Keratinocyte (primary cell): ENCODE data around the gene ATP6V1C2. TPM values are rescaled to one million over a fixed set of nuclear protein-coding genes. Genes with fewer than 3 reads are reported as not detected.

Experiments used
- DNase-seq: peaks from one replicate; pipeline ENCODE4 v3.0.0-alpha.2; 2011; ENCODE audit warnings: low read depth, missing footprints, low spot score
- FAIRE-seq: peaks from 2 replicates; lab custom pipeline; 2011; peaks lifted over from hg19 to GRCh38; lab: Jason Lieb, UNC
- H2AFZ ChIP-seq: 2 replicates; pipeline ENCODE4 v1.6.0; 2012; ENCODE audit warnings: low read length, control low read depth, inconsistent platforms; ENCODE audit not compliant: control insufficient read depth
- H3K27ac ChIP-seq: 2 replicates; pipeline ENCODE4 v1.5.1; 2011; ENCODE audit warnings: low read length; ENCODE audit not compliant: control insufficient read depth, insufficient read depth
- H3K27me3 ChIP-seq: 3 replicates; pipeline ENCODE4 v1.6.0; 2011; ENCODE audit warnings: low read length; ENCODE audit not compliant: control insufficient read depth, insufficient read depth; ENCODE audit errors: extremely low read depth
- H3K36me3 ChIP-seq, 2 experiments: 2 replicates in 1 of 2; 3 replicates in 1 of 2; pipeline ENCODE4 v1.5.1; 2011; ENCODE audit warnings: low read length in 2 of 2, mild to moderate bottlenecking in 1 of 2; ENCODE audit not compliant: control insufficient read depth in 2 of 2, insufficient read depth in 2 of 2; ENCODE audit errors: extremely low read depth in 1 of 2
- H3K4me1 ChIP-seq: 3 replicates; pipeline ENCODE4 v1.5.1; 2011; ENCODE audit warnings: low read length; ENCODE audit not compliant: control insufficient read depth, insufficient read depth; ENCODE audit errors: extremely low read depth
- H3K4me2 ChIP-seq: 3 replicates; pipeline ENCODE4 v1.6.0; 2011; ENCODE audit warnings: low read depth, low read length; ENCODE audit not compliant: control insufficient read depth, insufficient read depth; ENCODE audit errors: extremely low read depth
- H3K4me3 ChIP-seq, 3 experiments: fragments of 200-600 bp in 1 of 3; sonication (generic) in 1 of 3; 2 replicates in 2 of 3; 3 replicates in 1 of 3; pipeline ENCODE4 v1.5.1; 2011 to 2016; ENCODE audit warnings: low read length in 3 of 3, mild to moderate bottlenecking in 3 of 3, control low read depth in 2 of 3, inconsistent platforms in 1 of 3, low read depth in 1 of 3, mixed read lengths in 1 of 3, mixed run types in 1 of 3, moderate library complexity in 1 of 3; ENCODE audit not compliant: control insufficient read depth in 2 of 3, insufficient read depth in 2 of 3; ENCODE audit errors: extremely low read depth in 1 of 3
- H3K79me2 ChIP-seq: 2 replicates; pipeline ENCODE4 v1.6.0; 2012; ENCODE audit warnings: low read length; ENCODE audit not compliant: control insufficient read depth, insufficient read depth
- H3K9ac ChIP-seq: 3 replicates; pipeline ENCODE4 v1.6.0; 2011; ENCODE audit warnings: low read length; ENCODE audit not compliant: control insufficient read depth, insufficient read depth; ENCODE audit errors: extremely low read depth
- H3K9me1 ChIP-seq: 3 replicates; pipeline ENCODE4 v1.6.0; 2011; ENCODE audit warnings: low read length; ENCODE audit not compliant: control insufficient read depth, insufficient read depth; ENCODE audit errors: extremely low read depth
- H3K9me3 ChIP-seq: 2 replicates; pipeline ENCODE4 v1.5.1; 2012; ENCODE audit warnings: low read depth, low read length; ENCODE audit not compliant: control insufficient read depth
- H4K20me1 ChIP-seq: 3 replicates; pipeline ENCODE4 v1.6.0; 2011; ENCODE audit warnings: low read length; ENCODE audit not compliant: control insufficient read depth, insufficient read depth; ENCODE audit errors: extremely low read depth
- CTCF ChIP-seq, 3 experiments: IDR thresholded peaks in 1 of 3; conservative IDR thresholded peaks in 1 of 3; optimal IDR thresholded peaks in 1 of 3; 2 replicates in 2 of 3; 3 replicates in 1 of 3; pipeline versions ENCODE3 to v1.5.1; 2011; ENCODE audit warnings: low read length in 3 of 3, mild to moderate bottlenecking in 3 of 3, moderate library complexity in 2 of 3, control low read depth in 1 of 3, inconsistent platforms in 1 of 3; ENCODE audit not compliant: insufficient read depth in 2 of 3; ENCODE audit errors: extremely low read depth in 1 of 3
- EZH2 ChIP-seq: IDR thresholded peaks from one replicate; pipeline ENCODE4 v1.6.1; 2012; ENCODE audit warnings: inconsistent platforms, mild to moderate bottlenecking, low read length, moderate library complexity
- dilution Hi-C: fragments of 300-500 bp; cut with MboI; formaldehyde crosslinking; loops from one replicate; pipeline ENCODE4 v1.7.0; 2020; ENCODE audit warnings: low sequenced_read_pairs; ENCODE audit not compliant: extremely low pct_ligation_motif_present
- polyA plus RNA-seq, 5 experiments: library from polyadenylated mRNA; depleted of rRNA in 3 of 5; stranded (reverse) in 3 of 5; stranded (forward) in 1 of 5; unstranded in 1 of 5; fragments of >200 nt; gene quantifications; 1 replicate in 1 of 5; 2 replicates in 3 of 5; 3 replicates in 1 of 5; pipeline versions ENCODE4 v1.2.1 to v1.2.3, GENCODE V29; 2011 to 2012; ENCODE audit warnings: missing spikeins in 2 of 5, low read depth in 1 of 5, low replicate concordance in 1 of 5

Gene ATP6V1C2
- polyA plus RNA-seq, 1 donor (not counting 4 experiments of a cell fraction or from before 2014, with no cell fraction given): 0.55 TPM

GRCh38 chr2:10759151-10759714, 37.8 kb downstream of the ATP6V1C2 start:
- dilution Hi-C loops: no loop called here
- FAIRE-seq: no peak
- no peak for TF ChIP-seq CTCF (optimal IDR thresholded peaks at IDR 0.05 in 1 of 3, IDR thresholded peaks at IDR 0.05 in 1 of 3, conservative IDR thresholded peaks at IDR 0.05 in 1 of 3; ENCODE audit: extremely low read depth in 1 of 3, insufficient read depth in 2 of 3, low read length in 3 of 3)
- no peak for TF ChIP-seq EZH2
- Histone ChIP-seq H4K20me1 (no peaks in the 10 kb centered on the region), H3K79me2 (no peaks in the 10 kb centered on the region), H3K9me3 (no peaks in the 10 kb centered on the region), H3K9ac (no peak overlapping the region), H3K9me1 (no peaks in the 10 kb centered on the region), H2AFZ (no peak overlapping the region), H3K27me3 (peaks cover 10% of the 10 kb centered on the region), H3K4me2 (no peak overlapping the region), H3K4me1 (no peaks in the 10 kb centered on the region), H3K27ac (no peak overlapping the region), H3K4me3 (no peak overlapping the region), H3K36me3 (no peaks in the 10 kb centered on the region)
- DNase-seq: no peak

GRCh38 chr2:10760794-10761504, 39.5 kb downstream of the ATP6V1C2 start:
- Histone ChIP-seq H3K9me1 (no peaks in the 10 kb centered on the region), H4K20me1 (no peaks in the 10 kb centered on the region), H2AFZ (no peak overlapping the region), H3K4me3 (no peak overlapping the region), H3K36me3 (no peaks in the 10 kb centered on the region), H3K79me2 (no peaks in the 10 kb centered on the region), H3K27ac (no peak overlapping the region), H3K4me2 (no peak overlapping the region), H3K9ac (no peak overlapping the region), H3K27me3 (peaks cover 10% of the 10 kb centered on the region), H3K9me3 (no peaks in the 10 kb centered on the region), H3K4me1 (no peaks in the 10 kb centered on the region)
- no peak for TF ChIP-seq CTCF (optimal IDR thresholded peaks at IDR 0.05 in 1 of 3, IDR thresholded peaks at IDR 0.05 in 1 of 3, conservative IDR thresholded peaks at IDR 0.05 in 1 of 3; ENCODE audit: extremely low read depth in 1 of 3, insufficient read depth in 2 of 3, low read length in 3 of 3)
- TF ChIP-seq EZH2: no peak
- DNase-seq: no peak
- dilution Hi-C loops: no loop called here
- no peak for FAIRE-seq
